Mesenchymal stem cell (in vitro differentiated cells and primary cell): ENCODE data around the gene CEACAM3.

Source experiments
- DNase-seq: peaks from one replicate; pipeline ENCODE4 v3.0.0-alpha.2; 2013
- H2AFZ ChIP-seq: one replicate; pipeline ENCODE4 v1.6.1; 2013; ENCODE audit warnings: low read depth, mild to moderate bottlenecking, control low read depth, inconsistent platforms, low read length, moderate library complexity
- H2AK5ac ChIP-seq: 2 replicates; pipeline ENCODE4 v1.6.1; 2013; ENCODE audit warnings: low read length, moderate library complexity, mild to moderate bottlenecking, inconsistent platforms; ENCODE audit not compliant: severe bottlenecking
- H2BK120ac ChIP-seq: one replicate; pipeline ENCODE4 v1.6.1; 2013; ENCODE audit warnings: low read depth, mild to moderate bottlenecking, inconsistent platforms, low read length, moderate library complexity
- H2BK12ac ChIP-seq, 2 experiments: one replicate each; pipeline ENCODE4 v1.6.1; 2013; ENCODE audit warnings: inconsistent platforms in 2 of 2, low read length in 2 of 2, mild to moderate bottlenecking in 2 of 2, moderate library complexity in 2 of 2, control low read depth in 1 of 2
- H2BK15ac ChIP-seq: one replicate; pipeline ENCODE4 v1.6.1; 2013; ENCODE audit warnings: mild to moderate bottlenecking, low read depth, inconsistent platforms; ENCODE audit not compliant: poor library complexity, severe bottlenecking
- H2BK5ac ChIP-seq: 2 replicates; pipeline ENCODE4 v1.6.1; 2013; ENCODE audit warnings: low read depth, mild to moderate bottlenecking, low read length, control low read depth, inconsistent platforms; ENCODE audit not compliant: poor library complexity, severe bottlenecking
- H3K14ac ChIP-seq, 2 experiments: one replicate each; pipeline ENCODE4 v1.6.1; 2013; ENCODE audit warnings: inconsistent platforms in 2 of 2, low read length in 2 of 2, control low read depth in 1 of 2, mild to moderate bottlenecking in 1 of 2, moderate library complexity in 1 of 2
- H3K18ac ChIP-seq, 2 experiments: one replicate each; pipeline ENCODE4 v1.6.1; 2013; ENCODE audit warnings: inconsistent platforms in 2 of 2, low read length in 2 of 2, control low read depth in 1 of 2, low read depth in 1 of 2, mild to moderate bottlenecking in 1 of 2
- H3K23ac ChIP-seq, 2 experiments: one replicate each; pipeline ENCODE4 v1.6.1; 2013; ENCODE audit warnings: inconsistent platforms in 2 of 2, low read length in 2 of 2, mild to moderate bottlenecking in 2 of 2, moderate library complexity in 2 of 2, control low read depth in 1 of 2
- H3K27ac ChIP-seq: 2 replicates; pipeline ENCODE4 v1.5.1; 2013; ENCODE audit warnings: mild to moderate bottlenecking, moderate library complexity, low read length, control low read depth, inconsistent platforms; ENCODE audit not compliant: poor library complexity, severe bottlenecking
- H3K27me3 ChIP-seq, 2 experiments: 2 replicates each; pipeline versions ENCODE4 v1.6.1 to v1.7.0; 2013; ENCODE audit warnings: low read length in 2 of 2, mild to moderate bottlenecking in 2 of 2, moderate library complexity in 2 of 2, control low read depth in 1 of 2, inconsistent platforms in 1 of 2; ENCODE audit not compliant: control insufficient read depth in 1 of 2, insufficient read depth in 1 of 2
- H3K36me3 ChIP-seq, 2 experiments: 2 replicates each; pipeline versions ENCODE4 v1.6.1 to v1.7.0; 2013; ENCODE audit warnings: low read length in 2 of 2, control low read depth in 1 of 2, inconsistent platforms in 1 of 2, low read depth in 1 of 2, mild to moderate bottlenecking in 1 of 2; ENCODE audit not compliant: insufficient read depth in 2 of 2, control insufficient read depth in 1 of 2
- H3K4ac ChIP-seq, 2 experiments: one replicate each; pipeline ENCODE4 v1.6.1; 2013; ENCODE audit warnings: inconsistent platforms in 2 of 2, low read length in 2 of 2, mild to moderate bottlenecking in 2 of 2, moderate library complexity in 2 of 2, control low read depth in 1 of 2, low read depth in 1 of 2
- H3K4me1 ChIP-seq: 2 replicates; pipeline ENCODE4 v1.6.1; 2013; ENCODE audit warnings: low read depth, low read length, control low read depth; ENCODE audit not compliant: control insufficient read depth, insufficient read depth
- H3K4me2 ChIP-seq: 2 replicates; pipeline ENCODE4 v1.6.1; 2013; ENCODE audit warnings: low read length, mild to moderate bottlenecking, inconsistent platforms; ENCODE audit not compliant: poor library complexity, severe bottlenecking
- H3K4me3 ChIP-seq, 2 experiments: 2 replicates each; pipeline versions ENCODE4 v1.5.1 to v1.7.0; 2013; ENCODE audit warnings: low read length in 2 of 2, mild to moderate bottlenecking in 2 of 2, control low read depth in 1 of 2, low read depth in 1 of 2; ENCODE audit not compliant: insufficient read depth in 1 of 2
- H3K79me1 ChIP-seq: replicated peaks from 2 replicates; pipeline ENCODE4 v1.6.1; 2013; ENCODE audit warnings: mild to moderate bottlenecking, control low read depth, low read length, inconsistent platforms; ENCODE audit not compliant: poor library complexity, severe bottlenecking
- H3K9ac ChIP-seq: 2 replicates; pipeline ENCODE4 v1.7.0; 2013; ENCODE audit warnings: mild to moderate bottlenecking, low read length, moderate library complexity
- H3K9me3 ChIP-seq: 2 replicates; pipeline ENCODE4 v1.7.0; 2013; ENCODE audit warnings: mild to moderate bottlenecking, low read length; ENCODE audit not compliant: control insufficient read depth
- H4K8ac ChIP-seq: one replicate; pipeline ENCODE4 v1.6.1; 2013; ENCODE audit warnings: inconsistent platforms, mild to moderate bottlenecking, low read length, moderate library complexity
- H4K91ac ChIP-seq: one replicate; pipeline ENCODE4 v1.6.1; 2013; ENCODE audit warnings: mild to moderate bottlenecking, low read length, inconsistent platforms
- WGBS: methylation state at CpG from one replicate; pipeline ENCODE4 v1.1.7; 2013; ENCODE audit warnings: mixed read lengths; 5-methylcytosine and 5-hydroxymethylcytosine counted together

CEACAM3 gene

DNA sequence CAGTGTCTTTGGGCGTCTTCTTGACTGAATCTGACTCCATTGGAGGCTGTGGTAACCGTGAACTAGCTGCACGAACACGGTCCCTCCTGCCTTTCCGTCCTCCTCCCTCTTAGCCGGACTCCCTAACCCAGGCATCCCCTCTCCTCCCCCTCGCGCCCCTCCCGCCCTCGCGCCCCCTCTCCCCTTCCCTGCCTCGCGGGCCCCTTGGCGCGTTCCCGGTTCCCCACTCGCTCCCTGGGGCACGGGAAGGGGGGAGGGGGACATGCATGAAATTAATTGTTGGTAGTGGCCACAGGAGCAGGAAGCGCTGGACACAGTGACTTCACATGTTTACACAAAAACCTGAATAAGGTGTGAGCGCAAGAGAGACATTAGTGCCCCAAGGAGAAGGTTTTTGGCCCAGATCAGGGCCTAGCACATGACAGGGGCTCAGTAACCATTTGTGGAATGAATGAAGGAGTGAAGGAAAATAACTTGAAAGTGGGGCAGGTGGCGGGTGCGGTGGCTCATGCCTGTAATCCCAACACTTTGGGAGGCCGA, 48.7 kb downstream of the CEACAM3 start:
- WGBS: 92% methylated on average over 21 of the region's 23 CpGs
- Histone ChIP-seq H3K4ac (no peak overlapping the region), H3K9ac (no peak overlapping the region), H2BK12ac (no peak overlapping the region), H3K9me3 (no peaks in the 10 kb centered on the region), H2AK5ac (no peak overlapping the region), H3K4me2 (no peak overlapping the region), H4K91ac (no peak overlapping the region), H3K36me3 (no peaks in the 10 kb centered on the region), H2BK5ac (no peak overlapping the region), H3K4me1 (no peaks in the 10 kb centered on the region), H2AFZ (no peak overlapping the region), H3K14ac (peak overlapping the region in 1 of 2 experiments; percentile 12), H3K4me3 (no peak overlapping the region), H2BK120ac (no peak overlapping the region), H3K79me1 (no peaks in the 10 kb centered on the region), H2BK15ac (no peak overlapping the region), H3K27ac (no peak overlapping the region), H3K27me3 (peaks cover 13 to 46% of the 10 kb centered on the region in 2 experiments), H3K18ac (no peak overlapping the region), H3K23ac (no peak overlapping the region), H4K8ac (no peak overlapping the region)
- no peak for DNase-seq

DNA sequence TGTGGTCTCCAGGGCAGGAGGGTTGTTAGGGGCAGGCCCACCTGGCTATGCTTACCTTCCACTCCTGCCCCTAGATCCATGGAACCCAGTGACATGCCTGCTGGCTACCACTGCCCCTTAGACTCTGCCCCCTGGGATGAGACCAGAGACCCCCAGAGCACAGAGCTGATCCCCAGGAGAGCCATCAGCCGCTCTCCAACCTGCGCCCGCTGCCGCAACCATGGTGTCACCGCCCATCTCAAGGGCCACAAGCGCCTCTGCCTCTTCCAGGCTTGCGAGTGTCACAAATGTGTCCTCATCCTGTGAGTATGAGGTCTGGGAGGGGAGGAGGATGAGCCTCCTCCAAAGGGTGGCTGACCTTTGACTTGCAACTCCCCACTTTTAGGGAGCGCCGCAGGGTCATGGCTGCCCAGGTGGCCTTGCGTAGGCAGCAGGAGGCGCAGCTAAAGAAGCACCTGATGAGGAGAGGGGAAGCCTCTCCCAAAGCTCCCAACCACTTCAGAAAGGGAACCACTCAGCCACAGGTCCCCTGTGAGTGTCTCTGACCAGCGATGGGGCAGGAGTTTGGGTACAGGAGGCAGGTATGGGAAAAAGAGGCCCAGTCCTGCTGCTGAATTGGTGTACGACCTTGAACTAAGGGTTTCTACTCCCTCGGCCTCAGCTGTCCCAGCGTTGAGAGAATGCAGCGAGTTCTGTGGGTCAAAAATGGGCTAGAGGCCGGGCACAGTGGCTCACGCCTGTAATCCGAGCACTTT, 51.1 kb downstream of the CEACAM3 start:
- DNase-seq: no peak
- no peak overlapping the region for H3K27ac ChIP-seq
- H2AK5ac ChIP-seq: no peak overlapping the region
- H2AFZ ChIP-seq: no peak overlapping the region
- H3K4me3 ChIP-seq: peak overlapping the region in 1 of 2 experiments; percentile 9
- H2BK5ac ChIP-seq: no peak overlapping the region
- 89% methylated on average over 16 of the region's 19 CpGs for WGBS
- H2BK15ac ChIP-seq: no peak overlapping the region
- H4K91ac ChIP-seq: no peak overlapping the region
- no peaks in the 10 kb centered on the region for H3K79me1 ChIP-seq
- H3K4me2 ChIP-seq: no peak overlapping the region
- no peak overlapping the region for H3K18ac ChIP-seq
- no peaks in the 10 kb centered on the region for H3K36me3 ChIP-seq
- peaks cover 37 to 56% of the 10 kb centered on the region in 2 experiments for H3K27me3 ChIP-seq
- H3K14ac ChIP-seq: no peak overlapping the region
- no peaks in the 10 kb centered on the region for H3K4me1 ChIP-seq
- H3K9ac ChIP-seq: no peak overlapping the region
- H3K9me3 ChIP-seq: no peaks in the 10 kb centered on the region
- H3K23ac ChIP-seq: no peak overlapping the region
- no peak overlapping the region for H2BK12ac ChIP-seq
- no peak overlapping the region for H4K8ac ChIP-seq
- H2BK120ac ChIP-seq: no peak overlapping the region
- H3K4ac ChIP-seq: no peak overlapping the region

DNA sequence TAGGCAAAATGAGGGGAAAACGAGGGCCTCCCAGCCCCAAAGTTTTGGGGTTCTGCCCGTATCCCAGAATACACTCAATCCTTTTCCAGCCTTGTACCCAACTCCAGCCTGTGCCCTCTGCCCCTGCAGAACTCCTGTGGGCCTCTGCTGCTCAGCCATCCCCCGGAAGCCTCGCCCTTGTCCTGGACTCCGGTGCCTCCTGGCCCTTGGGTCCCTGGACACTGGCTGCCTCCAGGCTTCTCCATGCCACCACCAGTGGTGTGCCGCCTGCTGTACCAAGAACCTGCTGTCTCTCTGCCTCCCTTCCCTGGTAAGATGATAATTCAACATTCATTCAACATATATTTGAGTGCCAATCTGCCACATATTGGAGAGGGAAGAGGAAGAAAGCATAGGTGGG, 52.3 kb downstream of the CEACAM3 start:
- Histone ChIP-seq H3K23ac (no peak overlapping the region), H3K14ac (no peak overlapping the region), H2BK120ac (no peak overlapping the region), H3K4me1 (no peaks in the 10 kb centered on the region), H2BK15ac (no peak overlapping the region), H3K27me3 (peaks cover 46 to 63% of the 10 kb centered on the region in 2 experiments), H2AK5ac (no peak overlapping the region), H3K79me1 (no peaks in the 10 kb centered on the region), H3K4me3 (no peak overlapping the region), H4K8ac (no peak overlapping the region), H2BK5ac (no peak overlapping the region), H3K9me3 (no peaks in the 10 kb centered on the region), H4K91ac (no peak overlapping the region), H3K36me3 (no peaks in the 10 kb centered on the region), H2BK12ac (no peak overlapping the region), H3K27ac (no peak overlapping the region), H3K18ac (no peak overlapping the region), H2AFZ (no peak overlapping the region), H3K4me2 (no peak overlapping the region), H3K4ac (no peak overlapping the region), H3K9ac (no peak overlapping the region)
- 65% methylated on average over 6 of the region's 6 CpGs for WGBS
- DNase-seq: no peak

DNA sequence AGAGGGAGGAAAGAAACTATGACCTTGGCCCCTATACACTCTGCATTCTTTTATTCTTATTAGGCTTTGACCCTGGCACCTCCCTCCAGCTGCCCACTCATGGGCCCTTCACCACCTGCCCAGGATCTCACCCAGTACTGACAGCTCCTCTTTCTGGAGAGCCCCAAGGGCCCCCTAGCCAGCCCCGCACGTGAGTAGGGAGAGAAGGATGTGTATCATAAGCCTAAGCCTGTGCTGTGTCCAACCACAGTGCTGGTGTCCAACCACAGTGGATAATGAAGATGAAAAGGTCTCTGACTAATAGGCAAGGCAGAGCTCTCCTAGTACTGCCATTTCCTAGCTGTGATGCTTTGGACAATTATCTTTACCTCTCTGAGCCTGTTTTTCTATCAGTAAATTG, 52.7 kb downstream of the CEACAM3 start:
- H2BK120ac ChIP-seq: no peak overlapping the region
- no peak overlapping the region for H3K4ac ChIP-seq
- no peak overlapping the region for H2AK5ac ChIP-seq
- H4K8ac ChIP-seq: no peak overlapping the region
- no peak overlapping the region for H3K4me3 ChIP-seq
- no peak overlapping the region for H3K4me2 ChIP-seq
- H2BK12ac ChIP-seq: no peak overlapping the region
- H2BK15ac ChIP-seq: no peak overlapping the region
- H3K18ac ChIP-seq: no peak overlapping the region
- no peak for DNase-seq
- no peak overlapping the region for H3K23ac ChIP-seq
- no peak overlapping the region for H3K27ac ChIP-seq
- no peak overlapping the region for H3K9ac ChIP-seq
- no peak overlapping the region for H2AFZ ChIP-seq
- H3K9me3 ChIP-seq: no peaks in the 10 kb centered on the region
- no peak overlapping the region for H3K14ac ChIP-seq
- 56% methylated on average over 2 of the region's 2 CpGs for WGBS
- no peaks in the 10 kb centered on the region for H3K36me3 ChIP-seq
- no peaks in the 10 kb centered on the region for H3K79me1 ChIP-seq
- H2BK5ac ChIP-seq: no peak overlapping the region
- peaks cover 50 to 64% of the 10 kb centered on the region in 2 experiments for H3K27me3 ChIP-seq
- H4K91ac ChIP-seq: no peak overlapping the region
- H3K4me1 ChIP-seq: no peaks in the 10 kb centered on the region
